OCI-LY7 (cell line): ENCODE results near the gene STX8. TPM values are rescaled to one million over a fixed set of nuclear protein-coding genes. Genes with fewer than 3 reads are reported as not detected.

Experiments
- BruUV-seq: library from RNA; stranded (reverse); fragments of 400-500 nt; replicated peaks from 2 replicates; lab custom pipeline; 2021; lab: Mats Ljungman, UMichigan
- CTCF ChIA-PET: fragments of 300-600 bp; sonication (Branson Sonifier 250); formaldehyde crosslinking; loops from one replicate; lab custom pipeline; 2022; ENCODE audit warnings: antibody characterized with exemption; ENCODE audit not compliant: unreplicated experiment; lab: Charles Lee
- POLR2A ChIA-PET: fragments of 300-600 bp; sonication (Branson Sonifier 250); formaldehyde crosslinking; loops from one replicate; lab custom pipeline; 2022; ENCODE audit warnings: antibody characterized with exemption; lab: Charles Lee
- DNase-seq: peaks from one replicate; pipeline ENCODE4 v3.0.0-alpha.2; 2015; ENCODE audit warnings: low spot score
- H2AFZ ChIP-seq: fragments of 200-600 bp; sonication (generic), shearing (Covaris generic); 2 replicates; pipeline ENCODE4 v1.6.1; 2014; ENCODE audit warnings: mild to moderate bottlenecking, antibody characterized with exemption, low read length, moderate library complexity
- H3K27ac ChIP-seq: fragments of 200-600 bp; sonication (generic); 2 replicates; pipeline ENCODE4 v1.5.1; 2014; ENCODE audit warnings: mixed run types, low read depth, mild to moderate bottlenecking, moderate library complexity, low read length, inconsistent platforms; ENCODE audit not compliant: poor library complexity, severe bottlenecking
- H3K36me3 ChIP-seq: fragments of 200-600 bp; sonication (generic); 2 replicates; pipeline ENCODE4 v1.6.1; 2014; ENCODE audit warnings: mild to moderate bottlenecking, antibody characterized with exemption, low read length, moderate library complexity, mixed read lengths; ENCODE audit not compliant: insufficient read depth
- H3K4me1 ChIP-seq: fragments of 200-600 bp; sonication (generic); 2 replicates; pipeline ENCODE4 v1.5.1; 2014; ENCODE audit warnings: mild to moderate bottlenecking, low read length; ENCODE audit not compliant: insufficient read depth, poor library complexity, severe bottlenecking
- H3K4me2 ChIP-seq: fragments of 200-600 bp; sonication (generic); 2 replicates; pipeline ENCODE4 v1.6.1; 2014; ENCODE audit warnings: mild to moderate bottlenecking, low read length
- H3K4me3 ChIP-seq: fragments of 200-600 bp; sonication (generic); 2 replicates; pipeline ENCODE4 v1.5.1; 2014; ENCODE audit warnings: mild to moderate bottlenecking, low read depth, low read length; ENCODE audit not compliant: poor library complexity, severe bottlenecking
- H3K79me2 ChIP-seq: fragments of 200-600 bp; sonication (generic); 2 replicates; pipeline ENCODE4 v1.6.1; 2016; ENCODE audit warnings: low read depth, mild to moderate bottlenecking, low read length, moderate library complexity, mixed read lengths; ENCODE audit not compliant: insufficient read depth
- H3K9me2 ChIP-seq: fragments of 200-600 bp; sonication (generic); 2 replicates; pipeline ENCODE4 v1.6.1; 2016; ENCODE audit warnings: mild to moderate bottlenecking, low read length, mixed read lengths; ENCODE audit not compliant: insufficient read depth
- H3K9me3 ChIP-seq: fragments of 200-600 bp; sonication (generic); 2 replicates; pipeline ENCODE4 v1.6.1; 2014; ENCODE audit warnings: mild to moderate bottlenecking, mixed run types, low read length, mixed read lengths
- H4K20me1 ChIP-seq: fragments of 200-600 bp; sonication (generic); 2 replicates; pipeline ENCODE4 v1.6.1; 2014; ENCODE audit warnings: mild to moderate bottlenecking, antibody characterized with exemption, low read length, moderate library complexity, mixed read lengths; ENCODE audit not compliant: insufficient read depth
- EZH2phosphoT487 ChIP-seq: fragments of 200-600 bp; sonication (generic); IDR thresholded peaks from 2 replicates; pipeline ENCODE4 v1.6.1; 2018; ENCODE audit warnings: low read depth, borderline replicate concordance, mild to moderate bottlenecking, mixed run types, antibody characterized with exemption, low read length, moderate library complexity, mixed read lengths
- intact Hi-C: fragments of 100-400 bp; cut with micrococcal nuclease; formaldehyde crosslinking; loops from one replicate; pipeline ENCODE4 v1.10.0; 2022; ENCODE audit not compliant: unreplicated experiment
- total RNA-seq, 2 experiments: library from RNA; depleted of rRNA in 1 of 2; stranded (reverse); fragments of >200 nt in 1 of 2; shearing (Covaris generic) in 1 of 2; gene quantifications; 2 replicates each; pipeline ENCODE4 v1.2.3, GENCODE V29; 2014 to 2022
- TF ChIP-seq, protein P1 (sequence below): fragments of 200-600 bp; sonication (generic); conservative IDR thresholded peaks from 2 replicates; pipeline ENCODE4 v1.5.1; 2014; ENCODE audit warnings: mild to moderate bottlenecking, antibody characterized with exemption, low read length, moderate library complexity, mixed read lengths

Gene STX8
- total RNA-seq, 2 experiments from 2014 or later: 56.7 to 69.0 TPM

DNA sequence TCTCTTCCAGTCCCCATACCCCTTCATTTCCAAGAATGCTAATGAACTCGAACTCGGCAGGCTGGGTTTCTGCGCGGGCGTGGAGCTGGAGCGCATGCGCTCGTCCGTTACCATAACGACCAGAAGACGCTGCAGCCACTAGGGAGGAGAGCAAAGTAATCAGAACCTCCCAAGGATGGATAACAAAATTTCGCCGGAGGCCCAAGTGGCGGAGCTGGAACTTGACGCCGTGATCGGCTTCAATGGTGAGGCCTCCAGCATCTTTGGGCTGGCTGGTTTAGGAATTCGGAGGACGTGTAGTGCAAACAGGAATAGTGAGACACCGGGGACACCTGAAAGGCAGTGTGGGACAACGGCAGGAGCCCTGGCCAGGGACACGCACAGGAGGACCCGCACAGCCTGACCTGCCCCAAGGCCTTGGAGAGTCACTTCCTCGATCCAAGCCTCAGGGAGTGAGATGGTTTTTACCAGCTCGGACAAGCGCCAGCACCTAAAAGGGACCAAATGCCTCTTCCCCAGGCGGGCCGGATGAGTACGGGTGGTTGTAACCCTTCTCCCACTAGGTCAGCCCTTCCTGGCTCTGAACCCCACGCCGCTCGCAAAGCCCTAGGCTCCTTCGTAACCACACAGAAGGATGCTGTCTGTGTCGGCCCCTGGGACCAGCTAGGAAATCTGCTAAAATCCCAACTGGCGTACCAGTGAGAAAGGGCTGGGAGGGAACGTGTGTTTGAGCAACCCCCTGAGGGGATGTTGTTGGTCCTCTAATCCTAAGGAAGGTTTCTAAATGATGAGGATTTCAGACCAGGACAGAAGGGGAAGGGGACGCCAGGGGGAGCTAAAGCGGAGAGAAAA, 1.1 kb upstream of the STX8 start, which contains the start of gene CFAP52:
CFAP52 (plus strand) TSS at position 122 of the 852 bp plus-strand sequence; CDS start at position 176, 54 bp downstream.
- Histone ChIP-seq H3K4me1 (peaks cover 10% of the 10 kb centered on the region), H2AFZ (peak within 1 kb of the TSS; percentile 79), H3K9me3 (no peaks in the 10 kb centered on the region), H3K79me2 (peaks cover 20% of the 10 kb centered on the region; the same call in 1 of the 2 replicates), H3K27ac (peak within 1 kb of the TSS; percentile 23), H4K20me1 (no peaks in the 10 kb centered on the region), H3K9me2 (no peaks in the 10 kb centered on the region), H3K36me3 (no peaks in the 10 kb centered on the region), H3K4me3 (peak within 1 kb of the TSS; percentile 96), H3K4me2 (peak within 1 kb of the TSS; percentile 97)
- TF ChIP-seq, protein P1, sequence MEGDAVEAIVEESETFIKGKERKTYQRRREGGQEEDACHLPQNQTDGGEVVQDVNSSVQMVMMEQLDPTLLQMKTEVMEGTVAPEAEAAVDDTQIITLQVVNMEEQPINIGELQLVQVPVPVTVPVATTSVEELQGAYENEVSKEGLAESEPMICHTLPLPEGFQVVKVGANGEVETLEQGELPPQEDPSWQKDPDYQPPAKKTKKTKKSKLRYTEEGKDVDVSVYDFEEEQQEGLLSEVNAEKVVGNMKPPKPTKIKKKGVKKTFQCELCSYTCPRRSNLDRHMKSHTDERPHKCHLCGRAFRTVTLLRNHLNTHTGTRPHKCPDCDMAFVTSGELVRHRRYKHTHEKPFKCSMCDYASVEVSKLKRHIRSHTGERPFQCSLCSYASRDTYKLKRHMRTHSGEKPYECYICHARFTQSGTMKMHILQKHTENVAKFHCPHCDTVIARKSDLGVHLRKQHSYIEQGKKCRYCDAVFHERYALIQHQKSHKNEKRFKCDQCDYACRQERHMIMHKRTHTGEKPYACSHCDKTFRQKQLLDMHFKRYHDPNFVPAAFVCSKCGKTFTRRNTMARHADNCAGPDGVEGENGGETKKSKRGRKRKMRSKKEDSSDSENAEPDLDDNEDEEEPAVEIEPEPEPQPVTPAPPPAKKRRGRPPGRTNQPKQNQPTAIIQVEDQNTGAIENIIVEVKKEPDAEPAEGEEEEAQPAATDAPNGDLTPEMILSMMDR: peak; percentile 91
- TF ChIP-seq EZH2phosphoT487: no peak
- BruUV-seq: no TSS peak
- ChIA-PET CTCF (no interaction called here), POLR2A (interaction anchor here (0.6 kb wide), 1 partner anchor 15 kb away, joined by 3 read pairs; no protein-coding TSS in a partner anchor)
- intact Hi-C loops: loop anchor here (5.0 kb wide), 1 partner anchor 151 kb away; no protein-coding TSS in a partner anchor
- peak; percentile 60 for DNase-seq

GRCh38 chr17:9571201-9571600, 4.4 kb downstream of the STX8 start:
- H4K20me1 ChIP-seq: no peaks in the 10 kb centered on the region
- BruUV-seq: no TSS peak
- intact Hi-C loops: no loop called here

More at GRCh38 chr17:9571201-9571600, 4.4 kb downstream of the STX8 start:
- no peaks in the 10 kb centered on the region for H3K9me3 ChIP-seq
- peaks cover 14% of the 10 kb centered on the region for H3K4me1 ChIP-seq
- ChIA-PET CTCF (no interaction called here), POLR2A (no interaction called here)
- no peak overlapping the region for H3K4me3 ChIP-seq
- no peak for TF ChIP-seq EZH2phosphoT487
- TF ChIP-seq, protein P1: no peak
- H3K79me2 ChIP-seq: peaks cover 20% of the 10 kb centered on the region; the same call in 1 of the 2 replicates
- H2AFZ ChIP-seq: no peak overlapping the region
- no peak overlapping the region for H3K4me2 ChIP-seq
- no peak overlapping the region for H3K27ac ChIP-seq
- DNase-seq: no peak
- no peaks in the 10 kb centered on the region for H3K9me2 ChIP-seq
- H3K36me3 ChIP-seq: peaks cover 29% of the 10 kb centered on the region
